IMR-90 (cell line): ENCODE measurements around the gene NT5DC2. TPM values are rescaled to one million over a fixed set of nuclear protein-coding genes. Genes with fewer than 3 reads are reported as not detected.

Experiments used
- ATAC-seq: fragments of 200-7000 bp; cut with Tn5 transposase; 2 replicates; pipeline ENCODE4 v1.9.1; 2020; ENCODE audit warnings: low read depth, mild to moderate bottlenecking, moderate library complexity
- BruUV-seq: library from RNA; stranded (reverse); fragments of 400-500 nt; replicated peaks from 2 replicates; lab custom pipeline; 2021; lab: Mats Ljungman, UMichigan
- CTCF ChIA-PET: fragments of 300-600 bp; formaldehyde crosslinking; extraction: SDS; loops from one replicate; lab custom pipeline; 2021; ENCODE audit warnings: antibody characterized with exemption; lab: Yijun Ruan, JAX
- POLR2A ChIA-PET: fragments of 300-600 bp; sonication (Branson Sonifier 250); formaldehyde crosslinking; loops from one replicate; lab custom pipeline; 2022; ENCODE audit warnings: antibody characterized with exemption; ENCODE audit not compliant: unreplicated experiment; lab: Charles Lee
- DNase-seq: peaks from one replicate; pipeline ENCODE4 v3.0.0; 2013
- H2AFZ ChIP-seq: replicated peaks from 2 replicates; pipeline ENCODE3; 2013; ENCODE audit warnings: low read length, mild to moderate bottlenecking; ENCODE audit not compliant: poor library complexity
- H2AK5ac ChIP-seq: 2 replicates; pipeline ENCODE4 v1.6.1; 2013; ENCODE audit warnings: low read depth, low read length, inconsistent platforms
- H2AK9ac ChIP-seq: replicated peaks from 2 replicates; pipeline ENCODE3; 2013; ENCODE audit warnings: mild to moderate bottlenecking, low read depth, low read length, moderate library complexity; ENCODE audit not compliant: poor library complexity
- H2BK120ac ChIP-seq: 2 replicates; pipeline ENCODE4 v1.6.1; 2013; ENCODE audit warnings: low read depth, low read length, inconsistent platforms
- H2BK15ac ChIP-seq: 3 replicates; pipeline ENCODE4 v1.6.1; 2013; ENCODE audit warnings: low read depth, low read length, inconsistent platforms
- H2BK20ac ChIP-seq: 2 replicates; pipeline ENCODE4 v1.6.1; 2013; ENCODE audit warnings: low read depth, mild to moderate bottlenecking, inconsistent platforms, low read length, moderate library complexity
- H2BK5ac ChIP-seq: 2 replicates; pipeline ENCODE4 v1.6.1; 2013; ENCODE audit warnings: mild to moderate bottlenecking, low read depth, low read length, inconsistent platforms; ENCODE audit not compliant: poor library complexity, severe bottlenecking
- H3K14ac ChIP-seq: replicated peaks from 2 replicates; pipeline ENCODE4 v1.6.1; 2013; ENCODE audit warnings: low read depth, low read length, inconsistent platforms
- H3K18ac ChIP-seq: 2 replicates; pipeline ENCODE4 v1.6.1; 2013; ENCODE audit warnings: low read depth, low read length, control low read depth
- H3K23ac ChIP-seq: 2 replicates; pipeline ENCODE4 v1.6.1; 2013; ENCODE audit warnings: low read depth, low read length, inconsistent platforms
- H3K27ac ChIP-seq: 2 replicates; pipeline ENCODE4 v1.5.1; 2013; ENCODE audit warnings: mild to moderate bottlenecking, control low read depth, low read length; ENCODE audit not compliant: insufficient read depth
- H3K27me3 ChIP-seq: 2 replicates; pipeline ENCODE4 v1.6.1; 2013; ENCODE audit warnings: low read length; ENCODE audit not compliant: control insufficient read depth, insufficient read depth
- H3K36me3 ChIP-seq: 2 replicates; pipeline ENCODE4 v1.6.1; 2013; ENCODE audit warnings: low read length, mixed read lengths; ENCODE audit not compliant: control insufficient read depth, insufficient read depth
- H3K4ac ChIP-seq: 2 replicates; pipeline ENCODE4 v1.6.1; 2013; ENCODE audit warnings: low read depth, low read length, inconsistent platforms
- H3K4me1 ChIP-seq: 2 replicates; pipeline ENCODE4 v1.6.1; 2013; ENCODE audit warnings: low read length, mixed read lengths; ENCODE audit not compliant: control insufficient read depth, insufficient read depth
- H3K4me2 ChIP-seq: 2 replicates; pipeline ENCODE4 v1.6.1; 2013; ENCODE audit warnings: low read depth, mild to moderate bottlenecking, control low read depth, low read length, moderate library complexity
- H3K4me3 ChIP-seq: 2 replicates; pipeline ENCODE4 v1.5.1; 2013; ENCODE audit warnings: low read depth, mild to moderate bottlenecking, control low read depth, low read length, moderate library complexity; ENCODE audit not compliant: insufficient read depth
- H3K56ac ChIP-seq: 2 replicates; pipeline ENCODE4 v1.6.1; 2013; ENCODE audit warnings: low read length, inconsistent platforms; ENCODE audit not compliant: insufficient read depth; ENCODE audit errors: extremely low read depth
- H3K79me1 ChIP-seq, 2 experiments: 2 replicates each; pipeline ENCODE4 v1.6.1; 2013; ENCODE audit warnings: low read length in 2 of 2, inconsistent platforms in 1 of 2, low read depth in 1 of 2
- H3K9ac ChIP-seq: 2 replicates; pipeline ENCODE4 v1.6.1; 2013; ENCODE audit warnings: low read depth, low read length, control low read depth
- H3K9me1 ChIP-seq: 2 replicates; pipeline ENCODE4 v1.6.1; 2013; ENCODE audit warnings: low read length, inconsistent platforms; ENCODE audit not compliant: insufficient read depth
- H3K9me3 ChIP-seq: 2 replicates; pipeline ENCODE4 v1.6.1; 2013; ENCODE audit warnings: low read length; ENCODE audit not compliant: control insufficient read depth, insufficient read depth
- H4K20me1 ChIP-seq: 2 replicates; pipeline ENCODE4 v1.6.1; 2013; ENCODE audit warnings: low read length, inconsistent platforms; ENCODE audit not compliant: insufficient read depth
- H4K5ac ChIP-seq: 2 replicates; pipeline ENCODE4 v1.6.1; 2013; ENCODE audit warnings: mild to moderate bottlenecking, low read depth, low read length, control low read depth
- H4K8ac ChIP-seq, 2 experiments: 2 replicates each; pipeline ENCODE4 v1.6.1; 2013; ENCODE audit warnings: low read depth in 2 of 2, low read length in 2 of 2, control low read depth in 1 of 2, inconsistent platforms in 1 of 2
- H4K91ac ChIP-seq: 2 replicates; pipeline ENCODE4 v1.6.1; 2013; ENCODE audit warnings: low read depth, low read length, inconsistent platforms; ENCODE audit not compliant: insufficient read depth
- BHLHE40 ChIP-seq: fragments of 150-350 bp; IDR thresholded peaks from 2 replicates; pipeline ENCODE4 v1.6.1; 2016; ENCODE audit warnings: mild to moderate bottlenecking, low read depth, low read length
- CEBPB ChIP-seq: IDR thresholded peaks from 2 replicates; pipeline ENCODE4 v1.6.1; 2012; ENCODE audit warnings: low read depth, low read length, improper control_type of control experiment
- CHD1 ChIP-seq: IDR thresholded peaks from 2 replicates; pipeline ENCODE4 v1.6.1; 2012; ENCODE audit warnings: low read depth, low read length, improper control_type of control experiment
- FOS ChIP-seq: fragments of 150-350 bp; IDR thresholded peaks from 2 replicates; pipeline ENCODE4 v1.6.1; 2016; ENCODE audit warnings: low read depth, low read length
- MAFK ChIP-seq: IDR thresholded peaks from 2 replicates; pipeline ENCODE4 v1.6.1; 2012; ENCODE audit warnings: low read depth, low read length, improper control_type of control experiment
- MAZ ChIP-seq: IDR thresholded peaks from 2 replicates; pipeline ENCODE4 v1.6.1; 2012; ENCODE audit warnings: low read depth, mild to moderate bottlenecking, low read length, improper control_type of control experiment, moderate library complexity, borderline replicate concordance
- MXI1 ChIP-seq: IDR thresholded peaks from 2 replicates; pipeline ENCODE4 v1.6.1; 2012; ENCODE audit warnings: low read depth, mild to moderate bottlenecking, low read length, moderate library complexity, borderline replicate concordance
- NFE2L2 ChIP-seq: fragments of 150-350 bp; IDR thresholded peaks from 2 replicates; pipeline ENCODE4 v1.6.1; 2016; ENCODE audit warnings: low read depth, mild to moderate bottlenecking, low read length
- POLR2A ChIP-seq: IDR thresholded peaks from 2 replicates; pipeline ENCODE4 v1.6.1; 2012; ENCODE audit warnings: mild to moderate bottlenecking, low read depth, low read length
- RAD21 ChIP-seq: IDR thresholded peaks from 2 replicates; pipeline ENCODE4 v1.6.1; 2012; ENCODE audit warnings: low read length, improper control_type of control experiment
- RCOR1 ChIP-seq: IDR thresholded peaks from 2 replicates; pipeline ENCODE4 v1.6.1; 2012; ENCODE audit warnings: mild to moderate bottlenecking, low read length, improper control_type of control experiment; ENCODE audit not compliant: insufficient replicate concordance
- RFX5 ChIP-seq: IDR thresholded peaks from 2 replicates; pipeline ENCODE4 v1.8.0; 2012; ENCODE audit warnings: low read depth, mild to moderate bottlenecking, low read length, moderate library complexity
- SMC3 ChIP-seq: fragments of 150-350 bp; IDR thresholded peaks from 2 replicates; pipeline ENCODE4 v1.6.1; 2016; ENCODE audit warnings: low read depth, mild to moderate bottlenecking, antibody characterized with exemption, low read length, moderate library complexity
- WGBS, 2 experiments: methylation state at CpG; one replicate each; pipeline versions ENCODE4 v1.1.5 to v1.1.7; 2013; ENCODE audit warnings: missing lambda C conversion rate in 2 of 2; ENCODE audit not compliant: insufficient read length in 1 of 2; ENCODE audit errors: extremely low coverage in 2 of 2; 5-methylcytosine and 5-hydroxymethylcytosine counted together
- dilution Hi-C: fragments of 300-500 bp; cut with HindIII; formaldehyde crosslinking; loops from one replicate; pipeline ENCODE4 v1.14.3; 2018; ENCODE audit warnings: low sequenced_read_pairs; ENCODE audit not compliant: unreplicated experiment
- in situ Hi-C: fragments of 300-500 bp; cut with MboI; formaldehyde crosslinking; loops from 3 replicates; pipeline ENCODE4 v1.14.3; 2019; ENCODE audit warnings: low sequenced_read_pairs, inconsistent platforms, mixed read lengths
- intact Hi-C: fragments of 100-400 bp; cut with micrococcal nuclease; formaldehyde crosslinking; loops from 2 replicates; pipeline ENCODE4 v1.10.0; 2022
- polyA plus RNA-seq, 3 experiments: library from polyadenylated mRNA; depleted of rRNA; stranded (reverse); fragments of >200 nt; gene quantifications; 2 replicates each; pipeline ENCODE4 v1.2.3, GENCODE V29; 2012; ENCODE audit warnings: low replicate concordance in 1 of 3
- total RNA-seq: library from RNA; depleted of rRNA; stranded (reverse); fragments of >200 nt; gene quantifications from 2 replicates; pipeline ENCODE4 v1.2.3, GENCODE V29; 2012
- TF ChIP-seq, protein P1 (sequence below): fragments of 150-350 bp; IDR thresholded peaks from 2 replicates; pipeline ENCODE4 v1.6.1; 2017; ENCODE audit warnings: mild to moderate bottlenecking, antibody characterized with exemption, low read length, low read depth
- TF ChIP-seq, protein P2 (sequence below): conservative IDR thresholded peaks from 2 replicates; pipeline ENCODE4 v1.5.1; 2012; ENCODE audit warnings: mild to moderate bottlenecking, low read depth, low read length, improper control_type of control experiment
- TF ChIP-seq, protein P3 (sequence below): fragments of 150-350 bp; IDR thresholded peaks from 2 replicates; pipeline ENCODE4 v1.6.1; 2016; ENCODE audit warnings: low read depth, mild to moderate bottlenecking, low read length, moderate library complexity, borderline replicate concordance

The NT5DC2 gene
- total and polyA plus RNA-seq, 2 of the 4 experiments (the other 2 are of a cell fraction): 161 to 200 TPM

DNA sequence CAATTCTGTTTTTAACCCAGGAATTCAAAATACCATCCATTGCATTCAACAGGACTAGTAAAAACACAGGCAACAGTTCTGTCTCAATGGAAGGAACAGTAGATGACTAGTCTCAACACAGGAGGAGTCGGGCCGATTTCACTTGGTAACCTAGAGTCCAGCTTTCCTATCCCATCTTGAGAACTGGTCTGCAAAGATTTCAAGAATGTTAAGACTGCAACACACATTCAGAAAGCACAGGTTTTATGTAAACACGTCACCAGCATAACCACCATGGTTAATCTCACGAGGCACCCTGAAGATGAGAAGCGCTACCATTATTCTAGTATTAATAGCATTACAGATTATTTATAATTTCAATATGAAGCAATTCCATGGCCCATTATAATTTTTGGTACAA is 24.8 kb upstream of the NT5DC2 start:
- no peaks in the 10 kb centered on the region for H3K27me3 ChIP-seq
- no peak overlapping the region for H2BK5ac ChIP-seq
- no TSS peak for BruUV-seq
- CTCF ChIA-PET: interaction anchor here (0.6 kb wide), 1 partner anchor 27 kb away, joined by 3 read pairs; no protein-coding TSS in a partner anchor
- H4K8ac ChIP-seq: no peak overlapping the region
- no peak overlapping the region for H3K23ac ChIP-seq
- no peak overlapping the region for H4K91ac ChIP-seq
- H2AFZ ChIP-seq: no peak overlapping the region
- H4K5ac ChIP-seq: no peak overlapping the region
- no peaks in the 10 kb centered on the region for H3K9me3 ChIP-seq
- H2BK15ac ChIP-seq: no peak overlapping the region
- H2AK5ac ChIP-seq: no peak overlapping the region
- H3K4me1 ChIP-seq: peaks cover 4% of the 10 kb centered on the region
- no peak overlapping the region for H3K4me2 ChIP-seq
- H3K4ac ChIP-seq: no peak overlapping the region
- H2BK120ac ChIP-seq: no peak overlapping the region
- peaks cover 37% of the 10 kb centered on the region for H3K36me3 ChIP-seq
- ATAC-seq (no peak), DNase-seq (no peak)
- peaks cover 14% of the 10 kb centered on the region for H3K9me1 ChIP-seq
- dilution Hi-C loops (no loop called here), in situ Hi-C loops (no loop called here), intact Hi-C loops (no loop called here)
- H3K27ac ChIP-seq: no peak overlapping the region
- H4K20me1 ChIP-seq: peaks cover 3% of the 10 kb centered on the region; the same call in 1 of the 2 replicates
- 100% methylated on average over 2 of the region's 5 CpGs; no CpG with 5 or more reads in 1 of the 2 experiments for WGBS, 2 experiments
- no peak for TF ChIP-seq RCOR1
- TF ChIP-seq, protein P1, sequence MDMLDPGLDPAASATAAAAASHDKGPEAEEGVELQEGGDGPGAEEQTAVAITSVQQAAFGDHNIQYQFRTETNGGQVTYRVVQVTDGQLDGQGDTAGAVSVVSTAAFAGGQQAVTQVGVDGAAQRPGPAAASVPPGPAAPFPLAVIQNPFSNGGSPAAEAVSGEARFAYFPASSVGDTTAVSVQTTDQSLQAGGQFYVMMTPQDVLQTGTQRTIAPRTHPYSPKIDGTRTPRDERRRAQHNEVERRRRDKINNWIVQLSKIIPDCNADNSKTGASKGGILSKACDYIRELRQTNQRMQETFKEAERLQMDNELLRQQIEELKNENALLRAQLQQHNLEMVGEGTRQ: no peak
- no peak for TF ChIP-seq FOS
- TF ChIP-seq CHD1: no peak
- TF ChIP-seq, protein P2, sequence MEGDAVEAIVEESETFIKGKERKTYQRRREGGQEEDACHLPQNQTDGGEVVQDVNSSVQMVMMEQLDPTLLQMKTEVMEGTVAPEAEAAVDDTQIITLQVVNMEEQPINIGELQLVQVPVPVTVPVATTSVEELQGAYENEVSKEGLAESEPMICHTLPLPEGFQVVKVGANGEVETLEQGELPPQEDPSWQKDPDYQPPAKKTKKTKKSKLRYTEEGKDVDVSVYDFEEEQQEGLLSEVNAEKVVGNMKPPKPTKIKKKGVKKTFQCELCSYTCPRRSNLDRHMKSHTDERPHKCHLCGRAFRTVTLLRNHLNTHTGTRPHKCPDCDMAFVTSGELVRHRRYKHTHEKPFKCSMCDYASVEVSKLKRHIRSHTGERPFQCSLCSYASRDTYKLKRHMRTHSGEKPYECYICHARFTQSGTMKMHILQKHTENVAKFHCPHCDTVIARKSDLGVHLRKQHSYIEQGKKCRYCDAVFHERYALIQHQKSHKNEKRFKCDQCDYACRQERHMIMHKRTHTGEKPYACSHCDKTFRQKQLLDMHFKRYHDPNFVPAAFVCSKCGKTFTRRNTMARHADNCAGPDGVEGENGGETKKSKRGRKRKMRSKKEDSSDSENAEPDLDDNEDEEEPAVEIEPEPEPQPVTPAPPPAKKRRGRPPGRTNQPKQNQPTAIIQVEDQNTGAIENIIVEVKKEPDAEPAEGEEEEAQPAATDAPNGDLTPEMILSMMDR: no peak
- TF ChIP-seq BHLHE40: no peak
- no peak for TF ChIP-seq CEBPB
- TF ChIP-seq NFE2L2: no peak
- TF ChIP-seq POLR2A: no peak
- TF ChIP-seq RAD21: no peak
- no peak for TF ChIP-seq MAFK
- TF ChIP-seq SMC3: no peak
- no peak for TF ChIP-seq MXI1
- TF ChIP-seq, protein P3, sequence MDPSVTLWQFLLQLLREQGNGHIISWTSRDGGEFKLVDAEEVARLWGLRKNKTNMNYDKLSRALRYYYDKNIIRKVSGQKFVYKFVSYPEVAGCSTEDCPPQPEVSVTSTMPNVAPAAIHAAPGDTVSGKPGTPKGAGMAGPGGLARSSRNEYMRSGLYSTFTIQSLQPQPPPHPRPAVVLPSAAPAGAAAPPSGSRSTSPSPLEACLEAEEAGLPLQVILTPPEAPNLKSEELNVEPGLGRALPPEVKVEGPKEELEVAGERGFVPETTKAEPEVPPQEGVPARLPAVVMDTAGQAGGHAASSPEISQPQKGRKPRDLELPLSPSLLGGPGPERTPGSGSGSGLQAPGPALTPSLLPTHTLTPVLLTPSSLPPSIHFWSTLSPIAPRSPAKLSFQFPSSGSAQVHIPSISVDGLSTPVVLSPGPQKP: no peak
- no peak for TF ChIP-seq RFX5
- TF ChIP-seq MAZ: no peak
- no peak overlapping the region for H3K4me3 ChIP-seq
- H3K18ac ChIP-seq: no peak overlapping the region
- H3K14ac ChIP-seq: no peak overlapping the region
- no peak overlapping the region for H3K56ac ChIP-seq
- no peak overlapping the region for H3K9ac ChIP-seq
- peaks cover 27 to 38% of the 10 kb centered on the region in 2 experiments for H3K79me1 ChIP-seq
- POLR2A ChIA-PET: interaction anchor here (0.6 kb wide), 1 partner anchor 27 kb away, joined by 3 read pairs; no protein-coding TSS in a partner anchor
- H2AK9ac ChIP-seq: no peak overlapping the region
- no peak overlapping the region for H2BK20ac ChIP-seq
